COR-L47 (cell line): ENCODE data around the gene GNRH2.
A peak's percentile ranks its signal among the peaks of the same experiment; 100 is the strongest.
"Not testable (repeated sequence)": the region's sequence is repeated elsewhere in the genome, so short reads cannot be mapped to it uniquely, and the experiment has no call there.

Experiments used
- DNase-seq: peaks from one replicate; lab custom pipeline; 2025; lab: John Stamatoyannopoulos, UW

Gene GNRH2

GRCh38 chr20:3043322-3043721, at the start of gene GNRH2:
GNRH2 (plus strand) TSS chr20:3043622; CDS start chr20:3044415, 793 bp downstream.
- DNase-seq, result no peak

- DNase-seq, result no peak
Measured at GRCh38 chr20:2995796-2996195, 47.6 kb upstream of the GNRH2 start.

GRCh38 chr20:2998728-2999127, 44.7 kb upstream of the GNRH2 start:
- no peak for DNase-seq

- peak; percentile 28 for DNase-seq
Measured at GRCh38 chr20:3000852-3001523, 42.4 kb upstream of the GNRH2 start.

GRCh38 chr20:3003416-3003815, 40.0 kb upstream of the GNRH2 start:
- no peak for DNase-seq

- no peak for DNase-seq
Measured at GRCh38 chr20:3010985-3011723, 32.3 kb upstream of the GNRH2 start.

GRCh38 chr20:3011752-3012151, 31.7 kb upstream of the GNRH2 start:
- DNase-seq, result no peak

GRCh38 chr20:3013771-3014170, 29.7 kb upstream of the GNRH2 start:
- DNase-seq, result no peak

- DNase-seq, result no peak
Measured at GRCh38 chr20:3014179-3014578, 29.2 kb upstream of the GNRH2 start.

GRCh38 chr20:3014662-3015061, 28.8 kb upstream of the GNRH2 start:
- no peak for DNase-seq

GRCh38 chr20:3015302-3015701, 28.1 kb upstream of the GNRH2 start:
- not testable (repeated sequence) for DNase-seq

GRCh38 chr20:3021327-3021726, 22.1 kb upstream of the GNRH2 start:
- DNase-seq, result no peak

GRCh38 chr20:3021777-3022176, 21.6 kb upstream of the GNRH2 start:
- DNase-seq, result no peak

GRCh38 chr20:3022559-3023490, 20.6 kb upstream of the GNRH2 start:
- DNase-seq, result not testable (repeated sequence)

- DNase-seq, result no peak
Measured at GRCh38 chr20:3027987-3028386, 15.4 kb upstream of the GNRH2 start.

- DNase-seq, result no peak
Measured at GRCh38 chr20:3031524-3032147, 11.8 kb upstream of the GNRH2 start.

GRCh38 chr20:3032624-3033023, 10.8 kb upstream of the GNRH2 start:
- DNase-seq, result no peak

- DNase-seq, result no peak
Measured at GRCh38 chr20:3037654-3038053, 5.8 kb upstream of the GNRH2 start.

- DNase-seq, result no peak
Measured at GRCh38 chr20:3038454-3038853, 5.0 kb upstream of the GNRH2 start.

- DNase-seq, result no peak
Measured at GRCh38 chr20:3039426-3039825, 4.0 kb upstream of the GNRH2 start.

- DNase-seq, result no peak
Measured at GRCh38 chr20:3040086-3040485, 3.3 kb upstream of the GNRH2 start.

GRCh38 chr20:3041854-3042409, 1.5 kb upstream of the GNRH2 start:
- peak; percentile 34 for DNase-seq
